M059J (cell line): ENCODE measurements around the gene REEP5. TPM values are rescaled to one million over a fixed set of nuclear protein-coding genes. Genes with fewer than 3 reads are reported as not detected.
"Not testable (repeated sequence)": the region's sequence is repeated elsewhere in the genome, so short reads cannot be mapped to it uniquely, and the experiment has no call there.

ENCODE experiments used
- DNase-seq: peaks from one replicate; pipeline ENCODE4 v3.0.0-alpha.2; 2012; ENCODE audit warnings: low read depth
- total RNA-seq: library from RNA; depleted of rRNA; stranded (reverse); fragments of >200 nt; shearing (Covaris generic); gene quantifications from 2 replicates; pipeline ENCODE4 v1.2.3, GENCODE V29; 2014; rRNA removed

Gene REEP5
- total RNA-seq: 37.3 and 38.5 TPM in 2 replicates

DNA sequence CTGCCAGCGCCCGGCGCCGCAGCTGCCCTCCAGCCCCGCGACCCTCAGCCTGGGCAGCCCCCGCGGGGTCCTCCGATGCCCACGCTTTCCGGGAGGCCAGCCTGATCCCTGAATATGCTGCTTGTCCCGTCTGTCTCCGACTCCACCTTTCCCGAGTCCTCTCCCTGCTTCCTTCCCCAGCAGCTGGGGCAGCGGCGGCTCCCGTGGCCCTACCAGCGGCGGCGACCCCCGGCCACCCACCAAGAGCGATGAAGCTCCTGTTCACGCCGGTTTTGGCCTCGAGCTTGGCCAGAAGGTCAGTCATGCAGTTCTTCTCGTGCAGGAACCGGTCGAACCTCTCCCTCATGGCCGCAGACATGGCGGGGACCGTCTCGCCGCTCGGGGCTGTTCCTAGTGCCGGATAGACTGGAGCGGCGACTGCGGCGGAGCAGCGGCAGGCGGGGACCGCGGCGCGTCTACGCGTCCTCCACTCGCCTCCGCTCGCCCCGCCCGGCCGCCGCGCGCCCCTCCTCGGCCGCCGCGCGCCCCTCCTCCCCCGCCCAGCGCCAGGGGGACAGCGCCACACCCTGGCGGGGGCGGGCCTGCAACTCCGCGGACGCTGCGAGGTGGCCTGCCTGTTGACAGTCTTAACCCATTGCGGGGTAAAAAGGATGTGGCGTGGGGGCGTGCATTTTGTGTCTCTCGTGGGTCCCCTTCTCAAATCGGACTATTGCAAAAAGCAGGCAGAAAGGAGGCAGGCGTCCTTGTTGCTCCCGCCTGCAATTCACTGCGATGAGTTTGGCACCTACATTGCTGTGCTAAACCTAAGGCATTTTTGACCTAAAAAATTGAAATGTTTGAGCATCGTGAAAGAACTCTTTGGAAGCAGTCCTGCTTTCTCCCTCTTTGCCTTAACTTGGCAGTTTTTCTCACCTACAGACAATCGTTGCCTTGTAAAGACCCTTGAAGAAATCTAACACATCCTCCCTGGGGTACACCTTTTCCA is at the start of gene REEP5:
Gene REEP5 (minus strand): TSS at position 395 of the 985 bp plus-strand sequence. CDS start 37 bp downstream, at position 358.
- peak; percentile 77 for DNase-seq

GRCh38 chr5:112971276-112971675 is 49.2 kb upstream of the REEP5 start:
- no peak for DNase-seq

DNA sequence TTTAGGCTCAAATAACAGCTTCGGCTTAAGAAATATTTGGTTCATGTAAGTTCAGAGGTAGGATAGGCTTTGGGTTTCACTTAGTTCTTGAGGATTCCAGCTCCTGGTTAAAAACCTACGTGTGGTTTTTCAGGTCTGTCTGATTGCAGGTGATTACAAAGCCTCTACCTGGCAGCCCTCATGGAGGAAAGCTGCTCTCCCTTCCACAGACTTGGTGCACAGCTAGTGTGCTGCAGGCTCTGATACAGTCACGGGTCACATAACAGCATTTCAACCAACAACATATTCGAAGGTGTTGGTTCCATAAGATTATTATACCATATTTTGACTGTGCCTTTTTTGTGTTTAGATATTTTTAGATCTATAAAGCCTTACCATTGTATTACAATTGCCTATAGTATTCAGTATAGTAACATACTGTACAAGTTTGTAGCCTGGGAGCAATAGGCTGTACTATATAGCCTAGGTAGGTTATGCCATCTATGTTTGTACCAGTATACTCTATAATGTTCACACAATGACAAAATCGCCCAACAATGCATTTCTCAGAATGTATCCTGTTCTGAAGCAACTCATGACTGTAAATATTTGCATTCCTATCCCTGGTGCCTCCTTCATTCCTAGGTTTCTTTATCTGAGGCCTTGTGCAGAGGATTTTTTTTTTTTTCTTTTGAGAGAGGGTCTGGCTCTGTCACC is 46.5 kb upstream of the REEP5 start:
- peak; percentile 41 for DNase-seq

- DNase-seq: no peak
Measured at GRCh38 chr5:112967520-112968083, 45.6 kb upstream of the REEP5 start.

GRCh38 chr5:112965733-112966306 is 43.8 kb upstream of the REEP5 start:
- DNase-seq: no peak

- DNase-seq: not testable (repeated sequence)
Measured at GRCh38 chr5:112963374-112963733, 41.3 kb upstream of the REEP5 start.

DNA sequence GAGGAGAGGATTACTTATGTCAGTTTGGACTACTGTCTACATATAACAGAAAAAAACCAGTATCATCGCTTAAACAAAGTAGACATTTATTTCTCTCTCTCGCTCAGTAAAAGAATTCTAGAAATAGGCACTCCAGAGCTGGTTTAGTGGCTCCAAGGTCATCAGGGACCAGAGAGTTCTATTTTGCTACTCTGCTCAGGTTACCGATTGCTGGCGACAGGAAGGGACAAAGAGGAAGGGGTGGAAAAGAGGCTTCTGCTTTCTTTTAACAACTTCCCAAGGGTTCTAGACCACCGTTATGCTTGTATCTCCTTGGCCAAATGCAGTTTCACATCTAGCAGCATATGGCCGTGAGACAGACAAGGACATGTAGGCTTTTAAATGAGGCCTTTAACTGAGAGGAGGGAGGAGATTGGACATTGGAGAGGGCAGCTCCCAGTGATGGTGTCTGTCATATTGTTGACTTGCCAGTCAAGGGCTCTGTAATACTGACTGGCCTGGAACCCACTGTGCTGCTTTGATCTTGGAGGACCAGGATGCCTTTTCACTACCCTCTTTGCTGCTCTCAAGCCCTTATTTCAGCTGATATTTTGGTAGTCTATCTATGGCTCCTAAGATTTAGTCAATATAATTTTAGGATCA is 39.0 kb upstream of the REEP5 start:
- no peak for DNase-seq

GRCh38 chr5:112960315-112960714 is 38.3 kb upstream of the REEP5 start:
- DNase-seq: no peak

GRCh38 chr5:112959872-112960271 is 37.8 kb upstream of the REEP5 start:
- DNase-seq: peak; percentile 97

DNA sequence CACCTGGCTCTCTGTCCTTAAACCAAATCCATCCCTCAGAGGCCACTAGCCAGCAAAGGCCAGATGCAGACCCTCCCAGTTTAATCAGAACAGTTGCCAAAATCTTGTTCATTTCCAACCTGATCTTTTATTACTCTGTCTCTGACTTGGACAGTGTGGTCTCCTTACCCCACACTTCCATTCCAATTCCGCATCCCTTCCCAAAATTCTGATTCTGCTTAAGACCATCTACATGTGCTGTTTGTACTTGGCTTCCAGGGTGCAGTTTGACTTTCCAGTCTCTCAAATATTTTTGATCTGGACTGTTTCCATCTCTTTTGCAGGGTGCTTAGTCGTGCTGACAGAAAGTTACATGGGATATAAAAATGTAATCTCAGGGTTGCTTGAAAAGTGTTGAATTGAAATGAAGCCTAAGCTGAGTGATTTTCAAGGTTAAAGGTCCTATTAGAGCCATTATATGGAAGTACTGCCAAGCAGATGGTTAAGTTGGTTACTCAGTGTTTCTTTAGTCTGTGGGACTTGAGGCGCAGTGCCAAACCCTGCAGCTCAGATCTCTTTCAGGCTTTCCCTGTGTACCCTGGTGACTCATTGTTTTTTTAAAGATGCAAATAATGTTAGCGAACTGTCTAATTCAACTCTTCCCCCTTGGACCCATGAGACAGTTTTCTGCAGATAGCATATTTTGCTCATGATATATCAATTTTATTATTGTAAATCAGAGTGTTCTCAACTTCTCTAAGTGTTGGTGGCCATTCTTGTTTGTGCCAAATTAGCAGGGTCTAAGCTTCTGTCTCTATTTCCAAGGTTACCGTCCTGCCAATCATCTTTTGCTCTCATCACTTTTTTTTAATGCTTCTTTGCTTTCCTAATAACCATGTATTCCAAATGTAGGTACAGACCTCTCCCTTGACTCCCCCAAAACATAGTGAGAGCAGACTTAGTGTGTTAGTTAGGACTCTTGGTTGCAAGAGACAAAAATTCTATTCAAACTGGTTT is 36.4 kb upstream of the REEP5 start:
- DNase-seq: peak; percentile 98

DNA sequence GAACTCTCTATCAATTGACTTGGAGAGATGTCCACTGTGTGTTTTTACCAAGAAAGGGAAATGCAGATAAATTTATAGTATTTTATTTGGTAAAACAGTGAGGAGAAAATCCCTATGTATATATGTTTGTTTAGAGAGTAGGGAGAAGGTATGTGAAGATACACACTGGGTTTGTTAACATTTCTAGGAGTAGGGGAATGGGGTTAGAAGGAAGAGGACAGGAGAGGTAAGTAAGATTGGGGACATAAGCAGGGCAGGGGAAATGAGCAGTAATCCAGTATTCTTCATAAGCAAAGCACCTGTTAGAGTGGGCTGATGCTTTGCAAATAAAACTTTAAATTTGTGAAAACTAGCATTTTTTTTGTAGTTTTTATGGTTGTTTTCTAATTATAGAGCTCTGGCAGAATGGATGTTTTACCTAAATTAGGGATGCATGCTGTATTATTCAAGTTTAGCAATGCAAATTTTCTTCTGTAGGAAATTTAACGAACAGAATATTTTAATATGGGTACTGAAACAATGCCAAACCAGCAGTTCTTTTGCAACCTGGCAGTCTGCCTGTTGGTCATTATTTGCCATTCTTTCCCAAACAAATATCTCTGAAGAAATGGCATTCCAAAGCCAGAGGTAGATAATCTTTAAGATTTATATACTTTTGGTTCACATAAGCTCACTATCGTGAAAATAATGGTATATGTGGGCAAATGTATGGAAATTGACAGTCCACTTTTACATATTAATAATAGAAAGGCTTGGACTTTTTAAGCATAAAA is 35.2 kb upstream of the REEP5 start:
- peak; percentile 29 for DNase-seq

- DNase-seq: no peak
Measured at GRCh38 chr5:112956606-112957005, 34.6 kb upstream of the REEP5 start.

- no peak for DNase-seq
Measured at GRCh38 chr5:112951124-112951702, 29.2 kb upstream of the REEP5 start.

DNA sequence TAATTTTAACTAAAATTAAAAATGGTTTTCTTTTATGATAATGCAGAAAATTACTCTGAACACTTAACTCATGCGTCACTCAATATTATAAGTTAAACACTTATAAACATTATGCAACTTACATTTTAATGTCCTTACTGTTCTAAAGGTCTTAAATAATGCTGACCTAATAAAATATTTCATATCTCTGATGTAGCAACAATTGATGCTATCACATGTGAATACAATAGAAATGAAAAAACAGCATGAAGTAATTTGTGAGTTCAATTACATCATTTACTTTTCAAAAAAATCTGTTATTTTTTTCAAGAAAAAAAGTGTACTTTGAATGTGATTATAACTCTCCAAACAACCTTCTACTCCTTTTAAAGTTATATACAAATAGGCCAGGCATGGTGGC is 26.4 kb upstream of the REEP5 start:
- no peak for DNase-seq

DNA sequence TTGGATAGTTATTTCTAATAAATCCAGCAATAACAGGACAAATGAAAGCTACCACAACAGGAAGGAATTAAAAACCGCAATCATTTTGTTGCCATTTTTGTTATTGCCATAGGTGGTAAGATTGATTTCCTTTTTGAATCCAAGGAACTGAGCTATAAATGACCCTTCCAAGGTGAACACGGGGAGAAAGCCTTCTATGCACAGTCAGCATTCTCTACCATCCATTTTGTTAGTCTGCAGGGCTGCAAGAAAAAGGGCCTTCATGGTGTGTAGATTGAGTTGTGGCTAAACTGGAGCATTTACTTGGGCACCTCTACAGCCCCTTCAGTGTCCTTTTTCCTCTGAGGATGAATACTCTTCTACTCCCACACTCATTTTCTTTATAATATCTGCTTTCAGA is 18.6 kb upstream of the REEP5 start:
- DNase-seq: no peak

- no peak for DNase-seq
Measured at GRCh38 chr5:112938286-112938685, 16.3 kb upstream of the REEP5 start.

- DNase-seq: peak; percentile 41
Measured at GRCh38 chr5:112935675-112936074, 13.6 kb upstream of the REEP5 start.

- DNase-seq: no peak
Measured at GRCh38 chr5:112934366-112934663, 12.3 kb upstream of the REEP5 start.

GRCh38 chr5:112933651-112934365 is 11.8 kb upstream of the REEP5 start:
- peak; percentile 58 for DNase-seq
